HepG2 (cell line): ENCODE measurements around the gene PDE4D. TPM values are rescaled to one million over a fixed set of nuclear protein-coding genes. Genes with fewer than 3 reads are reported as not detected.

Experiments
- ATAC-seq: fragments of 200-7000 bp; cut with Tn5 transposase; 3 replicates; pipeline ENCODE4 v1.9.1; 2020; ENCODE audit warnings: mild to moderate bottlenecking, moderate library complexity
- BruUV-seq: library from RNA; stranded (reverse); fragments of 400-500 nt; replicated peaks from 2 replicates; lab custom pipeline; 2021; lab: Mats Ljungman, UMichigan
- CTCF ChIA-PET: fragments of 300-600 bp; formaldehyde crosslinking; extraction: SDS; loops from one replicate; lab custom pipeline; 2021; ENCODE audit warnings: low total read pairs, inconsistent platforms, low intra/inter-chr PET ratio; lab: Yijun Ruan, JAX
- POLR2A ChIA-PET: fragments of 350-600 bp; sonication (Branson Sonifier 250); formaldehyde crosslinking; loops from one replicate; lab custom pipeline; 2020; ENCODE audit warnings: antibody characterized with exemption, inconsistent platforms; lab: Yijun Ruan, JAX
- DNase-seq: peaks from one replicate; pipeline ENCODE4 v3.0.0-alpha.2; 2015; ENCODE audit warnings: low spot score
- FAIRE-seq: peaks from 3 replicates; lab custom pipeline; 2011; peaks lifted over from hg19 to GRCh38; lab: Jason Lieb, UNC
- H2AFZ ChIP-seq: one replicate; pipeline ENCODE4 v1.6.1; 2011; ENCODE audit warnings: low read length, inconsistent platforms
- H3K27ac ChIP-seq: fragments of 300-600 bp; 3 replicates; pipeline ENCODE4 v1.8.0; 2011; ENCODE audit warnings: mixed run types, mild to moderate bottlenecking, mixed read lengths, low read length, inconsistent platforms; ENCODE audit not compliant: insufficient read depth; ENCODE audit errors: extremely low read length
- H3K27me3 ChIP-seq, 2 experiments: fragments of 200-600 bp in 1 of 2; 2 replicates in 1 of 2; 3 replicates in 1 of 2; pipeline versions ENCODE4 v1.6.0 to v1.8.0; 2011; ENCODE audit warnings: low read length in 2 of 2, mild to moderate bottlenecking in 2 of 2, moderate library complexity in 2 of 2, inconsistent platforms in 1 of 2; ENCODE audit not compliant: insufficient read depth in 2 of 2, control insufficient read depth in 1 of 2
- H3K36me3 ChIP-seq, 2 experiments: fragments of 200-600 bp in 1 of 2; replicated peaks in 1 of 2; 2 replicates in 1 of 2; 3 replicates in 1 of 2; pipeline versions ENCODE4 v1.5.1 to v1.8.0; 2011; ENCODE audit warnings: low read length in 2 of 2, inconsistent platforms in 1 of 2; ENCODE audit not compliant: insufficient read depth in 2 of 2, control insufficient read depth in 1 of 2
- H3K4me1 ChIP-seq: 2 replicates; pipeline ENCODE4 v1.5.1; 2012; ENCODE audit warnings: low read length, inconsistent platforms; ENCODE audit not compliant: insufficient read depth
- H3K4me2 ChIP-seq: 2 replicates; pipeline ENCODE4 v1.6.0; 2011; ENCODE audit warnings: low read depth, low read length, inconsistent platforms
- H3K4me3 ChIP-seq, 3 experiments: fragments of 200-600 bp in 1 of 3; sonication (generic), shearing (Covaris generic) in 1 of 3; replicated peaks in 1 of 3; 2 replicates each; pipeline ENCODE4 v1.5.1; 2011 to 2016; ENCODE audit warnings: low read length in 3 of 3, inconsistent platforms in 2 of 3, low read depth in 2 of 3, mild to moderate bottlenecking in 2 of 3, control low read depth in 1 of 3, mixed read lengths in 1 of 3; ENCODE audit not compliant: insufficient read depth in 1 of 3
- H3K79me2 ChIP-seq: one replicate; pipeline ENCODE4 v1.6.1; 2011; ENCODE audit warnings: low read length, inconsistent platforms; ENCODE audit not compliant: insufficient read depth
- H3K9ac ChIP-seq: 2 replicates; pipeline ENCODE4 v1.6.0; 2011; ENCODE audit warnings: mild to moderate bottlenecking, low read depth, low read length, inconsistent platforms; ENCODE audit not compliant: insufficient read depth
- H3K9me3 ChIP-seq: 2 replicates; pipeline ENCODE4 v1.5.1; 2012; ENCODE audit warnings: mild to moderate bottlenecking, low read length
- H4K20me1 ChIP-seq: 2 replicates; pipeline ENCODE4 v1.6.0; 2011; ENCODE audit warnings: inconsistent platforms, mild to moderate bottlenecking, low read length, moderate library complexity; ENCODE audit not compliant: insufficient read depth
- DNMT1 ChIP-seq: sonication (generic); formaldehyde crosslinking; IDR thresholded peaks from 2 replicates; pipeline ENCODE4 v1.5.1; 2020; ENCODE audit warnings: mild to moderate bottlenecking, missing genetic modification reagents
- GTF2F1 ChIP-seq: fragments of 150-350 bp; IDR thresholded peaks from 2 replicates; pipeline ENCODE4 v1.6.1; 2014; ENCODE audit warnings: low read length
- HDAC6 ChIP-seq: fragments of 200-600 bp; sonication (generic); IDR thresholded peaks from 2 replicates; pipeline ENCODE4 v1.7.0; 2017; ENCODE audit warnings: mild to moderate bottlenecking, antibody characterized with exemption, low read length, low read depth
- HMGA1 ChIP-seq: sonication (generic); formaldehyde crosslinking; conservative IDR thresholded peaks from 2 replicates; pipeline ENCODE4 v1.4.0; 2020; ENCODE audit warnings: missing genetic modification reagents
- KLF13 ChIP-seq: sonication (generic); formaldehyde crosslinking; IDR thresholded peaks from 2 replicates; pipeline ENCODE4 v1.4.0; 2020; ENCODE audit warnings: mild to moderate bottlenecking, missing genetic modification reagents
- MXI1 ChIP-seq: IDR thresholded peaks from 3 replicates; pipeline ENCODE4 v1.6.1; 2012; ENCODE audit warnings: low read depth, low read length, inconsistent platforms, borderline replicate concordance
- NFE2 ChIP-seq: sonication (generic); formaldehyde crosslinking; IDR thresholded peaks from 2 replicates; pipeline ENCODE4 v1.4.0; 2020; ENCODE audit warnings: missing genetic modification reagents
- PAWR ChIP-seq: sonication (generic); formaldehyde crosslinking; IDR thresholded peaks from 2 replicates; pipeline ENCODE4 v1.4.0; 2020; ENCODE audit warnings: missing genetic modification reagents, mild to moderate bottlenecking, borderline replicate concordance
- RBFOX2 ChIP-seq: fragments of 200-400 bp; formaldehyde crosslinking; IDR thresholded peaks from 2 replicates; pipeline ENCODE4 v1.6.1; 2017; ENCODE audit warnings: low read depth, mild to moderate bottlenecking, low read length
- ZNF12 ChIP-seq: sonication (generic); formaldehyde crosslinking; IDR thresholded peaks from 2 replicates; pipeline ENCODE4 v1.5.0; 2020; ENCODE audit warnings: missing genetic modification reagents
- ZSCAN30 ChIP-seq: sonication (generic); formaldehyde crosslinking; IDR thresholded peaks from 2 replicates; pipeline ENCODE4 v1.5.0; 2020; ENCODE audit warnings: mild to moderate bottlenecking, missing genetic modification reagents
- ZZZ3 ChIP-seq: sonication (generic); formaldehyde crosslinking; IDR thresholded peaks from 2 replicates; pipeline ENCODE4 v1.4.0; 2020; ENCODE audit warnings: missing genetic modification reagents, mild to moderate bottlenecking, borderline replicate concordance
- WGBS: methylation state at CpG from one replicate; pipeline ENCODE4 v1.1.6; 2017; ENCODE audit warnings: low lambda C conversion rate; 5-methylcytosine and 5-hydroxymethylcytosine counted together
- in situ Hi-C: cut with HindIII; loops from 2 replicates; pipeline ENCODE4 v1.10.0; 2017; ENCODE audit warnings: low pct_unique_long_range_greater_than_20kb; ENCODE audit not compliant: extremely low pct_ligation_motif_present
- intact Hi-C: fragments of 100-400 bp; cut with micrococcal nuclease; formaldehyde crosslinking; loops from one replicate; pipeline ENCODE4 v1.10.0; 2022; ENCODE audit not compliant: unreplicated experiment
- polyA plus RNA-seq, 8 experiments: library from polyadenylated mRNA; depleted of rRNA in 3 of 8; stranded (reverse) in 7 of 8; unstranded in 1 of 8; fragments of >200 nt; fragmentation: Illumina TruSeq in 4 of 8; extraction: Trizol in 4 of 8; gene quantifications; 2 replicates each; pipeline versions ENCODE4 v1.2.1 to v1.2.3, GENCODE V29; 2011 to 2016; ENCODE audit warnings: low read depth in 4 of 8, missing spikeins in 1 of 8, mixed read lengths in 1 of 8; ENCODE audit not compliant: insufficient read depth in 1 of 8
- total RNA-seq, 5 experiments: library from RNA; depleted of rRNA; stranded (reverse); fragments of >200 nt; fragmentation: Illumina TruSeq; extraction: Trizol; gene quantifications; 2 replicates each; pipeline ENCODE4 v1.2.3, GENCODE V29; 2016; ENCODE audit warnings: low read depth in 1 of 5
- TF ChIP-seq, protein P1 (sequence below): sonication (generic); formaldehyde crosslinking; IDR thresholded peaks from 2 replicates; pipeline ENCODE4 v1.5.0; 2020; ENCODE audit warnings: missing genetic modification reagents, mild to moderate bottlenecking, borderline replicate concordance

PDE4D gene
- total and polyA plus RNA-seq, 2 of the 13 experiments (the other 11 are each of a cell fraction or from before 2014, with no cell fraction given) = 7.0 to 12.2 TPM

DNA sequence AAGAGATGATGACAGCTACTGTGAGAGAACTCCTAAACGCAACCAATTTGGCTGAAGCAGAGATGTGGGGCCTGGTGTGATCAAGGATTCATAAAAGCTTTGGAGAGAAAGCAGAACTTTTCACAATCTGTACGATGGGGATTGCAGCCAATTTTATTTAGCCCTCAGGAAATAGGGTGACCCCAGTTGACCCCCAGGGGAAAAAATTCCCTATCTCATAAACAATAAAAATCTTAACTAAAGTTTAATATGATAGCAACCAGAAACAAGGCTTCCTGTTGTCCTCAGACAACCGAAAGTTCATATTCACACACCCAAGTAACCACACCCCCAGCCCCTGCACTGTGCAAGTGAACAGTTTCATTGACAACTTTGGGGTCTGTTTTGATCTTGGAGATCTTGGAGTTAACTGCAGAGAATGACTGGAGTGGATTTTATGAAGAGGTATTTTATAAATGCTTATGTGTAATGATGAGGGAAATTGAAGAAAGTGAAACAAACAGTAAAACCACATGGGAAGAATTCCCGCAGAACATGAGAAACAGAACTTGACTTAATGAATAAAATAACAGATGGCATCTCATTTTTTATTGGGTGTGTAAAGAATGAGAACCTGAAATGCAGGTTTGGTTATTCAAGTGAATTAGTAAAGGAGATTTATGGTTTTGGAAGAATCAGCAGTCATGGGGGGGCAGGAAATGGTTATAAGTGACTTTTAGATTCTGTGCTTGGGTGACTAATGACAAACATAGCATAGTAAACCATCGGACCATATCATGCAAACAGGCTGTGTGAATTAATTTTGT lies 94.5 kb downstream of the PDE4D start:
- FAIRE-seq = no peak
- no peaks in the 10 kb centered on the region for H3K79me2 ChIP-seq
- H3K4me3 ChIP-seq = no peak overlapping the region
- TF ChIP-seq MXI1 = no peak
- no peak for TF ChIP-seq HDAC6
- POLR2A ChIA-PET = no interaction called here
- BruUV-seq = no TSS peak
- 65% methylated on average over 5 of the region's 5 CpGs for WGBS
- no peaks in the 10 kb centered on the region for H4K20me1 ChIP-seq
- in situ Hi-C loops = no loop called here
- H3K4me1 ChIP-seq = no peaks in the 10 kb centered on the region
- DNase-seq = no peak
- H3K36me3 ChIP-seq = no peaks in the 10 kb centered on the region
- H3K9ac ChIP-seq = no peak overlapping the region
- H3K27ac ChIP-seq = no peak overlapping the region
- H3K4me2 ChIP-seq = no peak overlapping the region
- CTCF ChIA-PET = interaction anchor here (1.1 to 1.2 kb wide), 2 partner anchors 15 to 293 kb away, joined by 3 to 5 read pairs; no protein-coding TSS in a partner anchor
- intact Hi-C loops = no loop called here
- ATAC-seq = no peak
- no peaks in the 10 kb centered on the region for H3K27me3 ChIP-seq
- H2AFZ ChIP-seq = no peak overlapping the region
- H3K9me3 ChIP-seq = no peaks in the 10 kb centered on the region

DNA sequence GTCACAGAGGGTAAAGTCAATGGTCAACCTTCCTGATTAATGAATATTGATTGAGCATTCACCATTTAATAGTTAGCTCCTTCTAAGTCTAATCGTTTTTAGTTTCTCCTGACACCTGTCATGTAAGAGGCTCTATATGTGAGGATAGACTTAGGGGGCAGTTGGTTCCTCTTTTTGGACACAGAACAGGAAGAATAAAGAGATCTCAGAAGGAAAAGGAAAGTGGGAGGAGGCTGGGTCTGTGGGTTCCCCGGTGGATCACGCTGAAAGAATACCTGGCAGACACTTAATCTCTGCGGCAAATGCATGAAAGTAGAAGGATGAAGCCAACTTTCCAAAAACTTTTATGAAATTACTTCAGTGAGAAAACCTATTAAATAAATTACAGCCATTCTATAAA lies 98.4 kb downstream of the PDE4D start:
- ATAC-seq = no peak
- POLR2A ChIA-PET = no interaction called here
- no TSS peak for BruUV-seq
- 55% methylated on average over 4 of the region's 4 CpGs for WGBS
- intact Hi-C loops (no loop called here), in situ Hi-C loops (no loop called here)
- Histone ChIP-seq H3K4me3 (no peak overlapping the region), H3K27ac (no peak overlapping the region), H3K9ac (no peak overlapping the region), H3K79me2 (no peaks in the 10 kb centered on the region), H3K4me2 (no peak overlapping the region), H3K9me3 (no peaks in the 10 kb centered on the region), H3K27me3 (no peaks in the 10 kb centered on the region), H3K4me1 (no peaks in the 10 kb centered on the region), H3K36me3 (no peaks in the 10 kb centered on the region), H4K20me1 (no peaks in the 10 kb centered on the region), H2AFZ (no peak overlapping the region)
- DNase-seq = no peak
- CTCF ChIA-PET = no interaction called here
- no peak for FAIRE-seq
- TF ChIP-seq KLF13 (no peak), HMGA1 (CRISPR knock-in tag) (no peak), ZSCAN30 (CRISPR knock-in tag) (no peak), PAWR (CRISPR knock-in tag) (no peak), GTF2F1 (no peak), RBFOX2 (no peak), ZNF12 (CRISPR knock-in tag) (no peak), NFE2 (CRISPR knock-in tag) (no peak), ZZZ3 (CRISPR knock-in tag) (no peak), DNMT1 (no peak)
- TF ChIP-seq, protein P1, sequence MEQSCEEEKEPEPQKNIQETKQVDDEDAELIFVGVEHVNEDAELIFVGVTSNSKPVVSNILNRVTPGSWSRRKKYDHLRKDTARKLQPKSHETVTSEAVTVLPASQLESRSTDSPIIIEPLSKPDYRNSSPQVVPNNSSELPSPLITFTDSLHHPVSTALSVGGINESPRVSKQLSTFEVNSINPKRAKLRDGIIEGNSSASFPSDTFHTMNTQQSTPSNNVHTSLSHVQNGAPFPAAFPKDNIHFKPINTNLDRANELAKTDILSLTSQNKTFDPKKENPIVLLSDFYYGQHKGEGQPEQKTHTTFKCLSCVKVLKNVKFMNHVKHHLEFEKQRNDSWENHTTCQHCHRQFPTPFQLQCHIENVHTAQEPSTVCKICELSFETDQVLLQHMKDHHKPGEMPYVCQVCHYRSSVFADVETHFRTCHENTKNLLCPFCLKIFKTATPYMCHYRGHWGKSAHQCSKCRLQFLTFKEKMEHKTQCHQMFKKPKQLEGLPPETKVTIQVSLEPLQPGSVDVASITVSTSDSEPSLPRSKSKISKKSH = no peak
